Central memory CD4-positive, alpha-beta T cell (primary cell): ENCODE measurements around the gene UBE2D2.

ENCODE experiments used
- DNase-seq: peaks from one replicate; pipeline ENCODE4 v3.0.0; 2022

The UBE2D2 gene

DNA sequence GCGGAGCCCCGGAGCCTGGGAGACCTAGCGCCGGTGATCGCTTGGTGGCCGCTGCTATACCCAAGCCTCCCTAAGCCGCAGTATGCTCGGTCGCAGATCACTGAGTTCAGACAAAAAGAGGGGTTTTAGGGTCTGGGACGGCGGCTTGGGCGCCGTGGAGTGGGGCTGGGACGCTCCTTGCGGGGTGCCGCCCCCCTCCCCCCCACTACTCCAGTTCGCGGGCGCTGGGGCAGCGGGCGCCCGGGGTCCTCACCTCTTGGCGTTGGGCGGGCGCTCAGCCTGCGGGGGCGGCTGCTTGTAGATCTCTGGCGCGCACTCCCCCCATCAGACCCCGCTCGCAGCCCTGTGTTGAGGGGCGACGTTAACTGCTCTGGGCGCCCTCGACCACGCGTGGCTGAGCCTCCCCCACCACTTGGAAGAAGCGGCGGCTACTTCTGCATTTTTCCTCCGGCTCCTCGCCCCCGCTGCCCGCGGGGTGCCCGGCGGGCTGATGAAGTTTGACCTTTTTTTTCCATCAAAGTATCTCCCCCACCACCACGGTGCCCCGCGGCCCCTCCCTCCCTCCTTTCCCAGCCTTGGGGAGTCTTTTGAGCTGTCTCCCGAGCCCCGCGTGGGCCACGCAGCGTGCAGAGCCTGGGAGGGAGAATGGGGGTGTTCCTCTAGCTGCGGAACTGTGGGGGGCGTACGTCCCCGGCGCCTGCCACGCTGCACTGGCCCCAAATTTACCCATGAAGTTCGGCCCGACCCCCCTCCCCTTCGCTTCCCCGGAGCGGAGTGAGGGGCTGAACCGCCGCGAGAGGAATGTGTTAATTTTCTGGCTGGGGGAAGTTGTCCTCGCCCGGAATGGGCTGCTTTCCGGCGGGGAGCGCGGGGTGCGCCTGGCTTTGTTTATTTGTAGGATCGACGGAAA lies 88.2 kb downstream of the UBE2D2 start:
- no peak for DNase-seq

DNA sequence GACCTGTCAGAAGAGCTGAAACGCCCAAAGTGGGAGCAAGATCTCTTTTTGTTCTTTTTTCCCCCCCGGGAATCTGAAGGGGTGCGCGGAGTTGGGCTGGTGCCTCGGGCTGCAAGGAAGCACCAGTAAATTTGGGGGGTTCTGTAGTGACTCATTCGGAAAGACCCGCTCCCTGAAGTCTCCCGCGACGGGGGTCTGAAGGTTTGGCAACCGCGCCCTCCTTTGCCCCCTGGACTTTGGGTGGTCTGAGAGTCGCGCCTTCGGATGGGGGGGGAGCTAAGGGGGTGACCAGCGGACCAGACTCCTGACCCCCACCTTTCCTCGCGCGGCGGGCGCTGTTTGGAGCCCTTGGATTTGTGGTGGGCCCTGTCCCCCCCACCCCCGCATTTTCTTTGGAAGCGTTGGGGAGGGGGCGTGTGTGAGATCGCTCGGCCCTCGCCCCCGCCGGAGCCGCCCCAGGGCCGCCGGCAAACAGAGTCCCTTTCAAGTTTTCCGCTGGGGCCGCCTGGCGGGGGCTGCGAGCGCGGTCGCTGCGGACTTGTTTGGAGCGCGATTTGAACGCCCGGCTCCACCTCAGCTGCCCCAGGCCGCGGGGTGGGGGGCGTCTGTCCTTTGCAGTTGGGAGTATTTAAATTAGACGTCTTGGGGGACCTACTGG lies 89.0 kb downstream of the UBE2D2 start:
- DNase-seq: no peak

DNA sequence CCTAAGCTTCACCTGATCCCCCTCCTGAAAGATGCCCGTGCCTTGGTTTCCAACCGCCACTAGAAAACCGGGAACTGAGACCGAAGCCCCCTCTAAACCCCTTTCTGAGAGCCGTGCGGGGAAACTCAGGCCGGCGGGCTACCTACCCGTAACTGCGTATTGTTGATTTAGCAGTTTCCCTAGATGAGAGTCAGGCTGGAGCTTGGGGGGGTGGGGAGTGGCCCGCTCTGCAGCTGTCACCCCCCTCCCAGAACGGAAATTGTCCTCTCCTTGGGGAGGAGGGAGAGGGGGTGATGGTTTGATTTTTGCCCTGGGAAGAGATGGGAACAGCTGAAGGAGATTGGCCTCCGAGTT lies 89.5 kb downstream of the UBE2D2 start:
- no peak for DNase-seq

DNA sequence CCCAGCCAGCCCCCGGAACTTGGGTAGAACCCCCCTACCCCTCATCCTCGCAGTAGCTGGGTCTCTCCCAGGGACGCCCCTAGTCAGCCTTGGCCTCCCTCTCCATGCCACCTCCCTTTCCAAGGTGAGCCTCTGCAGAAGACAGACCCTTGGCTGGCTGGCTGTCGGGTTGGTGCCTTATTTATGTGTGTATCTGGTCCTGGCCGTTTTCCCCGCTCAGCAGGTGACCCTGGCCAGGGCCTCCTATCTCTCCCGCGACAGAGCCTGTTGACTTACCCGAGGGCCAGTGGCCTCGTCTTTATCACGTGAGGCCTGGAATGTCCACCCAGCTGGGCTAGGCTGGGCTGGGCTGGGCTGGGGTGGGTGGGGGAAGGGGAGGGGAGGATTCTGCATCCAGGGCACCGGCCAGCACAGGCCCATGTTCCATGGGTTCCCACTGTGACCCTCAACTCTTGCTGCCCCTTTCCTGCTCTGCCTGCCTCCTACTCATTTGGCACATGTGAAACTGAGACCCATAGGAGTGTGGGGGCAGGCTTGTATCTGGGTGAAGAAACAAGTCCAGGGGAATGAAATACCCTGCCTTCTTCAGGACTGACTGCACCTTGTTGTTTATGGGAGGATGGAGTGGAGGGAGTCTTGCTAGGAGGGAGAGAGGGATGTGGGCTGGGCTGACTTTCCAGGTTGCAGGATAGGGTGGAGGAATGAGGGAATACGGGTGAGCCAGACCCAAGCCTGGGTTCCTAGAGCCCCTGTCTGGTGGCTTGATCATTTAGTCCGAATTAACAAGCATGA lies 90.1 kb downstream of the UBE2D2 start:
- DNase-seq: no peak

DNA sequence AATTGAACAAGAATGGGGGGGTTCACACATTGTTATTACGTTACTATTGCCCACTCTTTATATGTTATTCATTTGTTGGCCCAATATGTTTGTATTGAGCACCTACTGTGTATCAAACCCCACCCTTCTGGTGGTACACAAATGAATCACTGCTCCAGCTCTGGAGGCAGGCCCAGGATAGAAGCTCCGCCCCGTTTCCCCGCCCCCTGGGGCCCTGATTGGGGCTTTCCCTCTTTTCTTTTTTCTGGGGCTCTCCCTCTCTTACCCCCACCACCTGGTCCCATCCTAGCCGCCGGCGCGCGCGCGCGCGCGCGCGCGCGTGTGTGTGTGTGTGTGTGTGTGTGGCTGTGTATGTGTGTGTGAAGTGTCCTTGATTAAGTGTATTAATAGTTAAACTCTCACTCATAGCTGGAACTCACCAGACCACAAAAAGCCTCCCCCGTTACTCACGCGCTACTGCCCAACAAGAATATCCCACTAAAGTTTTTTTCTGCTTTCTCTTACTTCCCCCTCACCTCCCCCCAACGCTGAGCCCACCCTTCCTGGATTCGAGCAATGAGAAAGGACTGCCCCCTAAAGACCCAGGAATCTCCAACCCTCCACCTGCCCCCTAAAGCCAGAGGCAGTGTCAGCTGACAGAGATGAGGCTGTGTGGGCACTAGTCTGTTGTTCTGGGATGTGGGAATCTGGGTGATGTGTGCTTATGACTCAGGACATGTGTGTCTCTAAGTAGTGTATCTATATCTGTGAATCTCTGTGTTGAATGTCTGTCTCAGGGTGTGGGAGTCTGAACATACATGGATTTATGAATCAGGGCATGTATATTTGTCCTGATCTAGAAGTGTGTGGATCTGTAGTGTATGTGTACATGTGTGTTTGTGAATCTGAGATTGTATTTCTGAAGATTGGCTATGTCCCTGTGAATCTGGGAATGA lies 91.0 kb downstream of the UBE2D2 start:
- DNase-seq: no peak

DNA sequence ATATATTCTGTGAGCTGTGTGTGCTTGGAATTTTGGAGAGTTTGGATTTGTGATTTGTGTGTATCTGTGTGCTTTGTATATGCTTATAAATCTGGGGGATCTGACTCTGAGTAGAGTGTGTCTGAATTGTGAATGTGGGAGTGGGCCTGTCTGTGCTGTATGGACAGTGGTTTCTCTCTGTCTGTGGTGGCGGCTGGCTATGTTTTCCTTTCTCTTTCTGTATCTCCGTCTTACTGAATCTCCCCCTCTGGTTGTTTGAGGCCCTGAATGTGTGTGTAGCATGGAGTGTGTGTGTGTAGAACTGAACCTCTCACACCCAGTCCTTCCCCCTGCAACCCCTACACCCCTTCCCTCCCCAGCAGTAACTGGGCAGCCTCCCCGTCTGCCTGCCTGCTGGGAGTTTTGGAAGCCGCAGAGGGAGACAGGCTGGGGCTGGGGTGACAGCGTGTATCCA lies 91.7 kb downstream of the UBE2D2 start:
- DNase-seq: no peak

DNA sequence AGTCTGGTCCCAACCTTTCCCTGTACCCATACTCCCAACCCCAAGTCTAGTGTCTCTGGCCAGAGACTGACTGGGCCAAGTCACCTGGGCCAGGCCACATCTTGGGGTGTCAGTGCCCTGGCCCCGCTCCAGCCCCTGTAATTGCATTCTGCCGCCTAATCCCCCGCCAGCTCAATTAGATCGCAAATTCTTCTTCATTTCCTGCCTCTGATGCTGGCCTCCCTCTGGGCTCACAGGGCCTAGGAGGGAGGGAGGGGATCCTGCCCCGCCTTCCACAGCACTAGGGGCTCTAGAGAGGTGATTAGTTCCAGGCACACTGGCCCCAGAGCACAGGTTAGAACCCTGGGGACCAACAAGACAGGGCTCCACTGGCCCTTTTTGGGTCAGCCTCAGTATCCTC lies 92.5 kb downstream of the UBE2D2 start:
- DNase-seq: no peak

DNA sequence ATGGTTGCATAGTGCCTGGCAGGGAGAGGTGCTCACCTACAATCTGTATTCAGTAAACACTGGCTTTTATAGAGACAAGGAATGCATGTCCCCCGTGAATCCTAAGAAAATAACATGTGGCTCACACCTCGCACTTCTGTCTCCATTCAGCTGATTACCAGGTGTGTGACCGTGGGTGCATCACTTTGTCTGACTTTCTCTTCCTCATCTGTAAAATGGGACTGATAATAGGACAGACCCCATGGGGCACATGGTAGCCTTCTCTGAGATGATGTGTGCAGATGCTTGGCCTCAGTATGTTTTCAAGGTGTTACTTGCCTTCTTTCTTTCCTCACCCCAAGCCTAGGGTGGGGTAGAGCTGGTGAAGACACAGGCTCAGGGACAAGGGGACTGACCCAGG lies 93.3 kb downstream of the UBE2D2 start:
- DNase-seq: no peak

DNA sequence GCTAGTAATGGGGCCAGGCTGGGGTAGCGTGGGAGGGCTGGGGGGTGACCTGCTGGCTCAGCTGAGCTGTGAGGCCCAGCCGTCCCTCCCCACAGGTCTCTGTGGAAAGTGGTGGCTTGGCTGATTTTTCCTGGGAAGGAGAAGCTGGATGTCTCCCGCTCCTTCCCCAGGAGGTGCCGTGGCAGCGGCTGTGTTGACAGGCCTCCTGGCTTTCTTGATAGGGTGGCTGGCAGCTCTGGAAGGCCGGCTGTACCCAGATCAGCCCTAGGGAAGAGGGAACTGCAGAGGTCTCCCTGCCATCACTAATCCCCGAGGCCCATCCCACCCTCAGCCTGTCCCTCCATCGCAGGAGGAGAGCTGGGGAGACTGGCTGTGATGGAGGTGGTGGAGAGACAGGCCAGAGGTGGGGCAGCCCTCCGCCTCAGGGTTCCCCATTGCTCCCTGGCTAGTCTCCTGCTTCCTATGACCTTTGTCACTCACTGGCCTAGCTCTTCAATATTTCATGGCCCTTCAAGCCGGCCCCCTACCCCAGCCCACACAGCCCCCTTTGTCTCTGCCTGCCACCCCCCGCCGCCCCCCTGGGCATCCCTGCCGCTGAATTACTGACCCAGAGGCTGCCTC lies 93.8 kb downstream of the UBE2D2 start:
- no peak for DNase-seq

DNA sequence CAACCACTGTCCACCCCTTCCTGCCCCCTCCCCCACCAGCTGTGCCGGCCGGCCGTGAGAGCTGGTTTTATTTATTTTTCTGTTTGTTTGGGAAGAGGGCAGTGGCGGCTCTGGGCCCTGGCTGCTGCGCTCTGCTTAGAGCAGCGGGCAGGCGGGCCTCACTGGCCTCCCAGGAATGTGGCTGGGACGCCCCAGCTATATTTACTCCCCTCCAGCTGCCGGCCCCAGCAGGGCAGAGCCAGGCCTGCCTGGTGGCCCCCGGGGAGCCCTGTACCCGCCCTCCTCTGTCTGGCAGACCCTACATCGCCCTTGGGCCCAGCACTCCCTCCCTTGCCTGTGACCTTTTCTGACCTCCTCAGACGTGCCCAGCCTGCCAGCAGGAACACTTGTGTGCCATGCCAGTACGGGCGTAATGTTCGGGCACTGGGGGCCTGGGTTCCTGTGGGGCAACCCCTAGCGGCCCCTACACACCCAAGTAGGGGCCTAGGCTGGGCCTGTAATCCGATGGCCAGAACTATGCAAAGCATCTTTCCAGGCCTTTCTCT lies 94.7 kb downstream of the UBE2D2 start:
- no peak for DNase-seq

DNA sequence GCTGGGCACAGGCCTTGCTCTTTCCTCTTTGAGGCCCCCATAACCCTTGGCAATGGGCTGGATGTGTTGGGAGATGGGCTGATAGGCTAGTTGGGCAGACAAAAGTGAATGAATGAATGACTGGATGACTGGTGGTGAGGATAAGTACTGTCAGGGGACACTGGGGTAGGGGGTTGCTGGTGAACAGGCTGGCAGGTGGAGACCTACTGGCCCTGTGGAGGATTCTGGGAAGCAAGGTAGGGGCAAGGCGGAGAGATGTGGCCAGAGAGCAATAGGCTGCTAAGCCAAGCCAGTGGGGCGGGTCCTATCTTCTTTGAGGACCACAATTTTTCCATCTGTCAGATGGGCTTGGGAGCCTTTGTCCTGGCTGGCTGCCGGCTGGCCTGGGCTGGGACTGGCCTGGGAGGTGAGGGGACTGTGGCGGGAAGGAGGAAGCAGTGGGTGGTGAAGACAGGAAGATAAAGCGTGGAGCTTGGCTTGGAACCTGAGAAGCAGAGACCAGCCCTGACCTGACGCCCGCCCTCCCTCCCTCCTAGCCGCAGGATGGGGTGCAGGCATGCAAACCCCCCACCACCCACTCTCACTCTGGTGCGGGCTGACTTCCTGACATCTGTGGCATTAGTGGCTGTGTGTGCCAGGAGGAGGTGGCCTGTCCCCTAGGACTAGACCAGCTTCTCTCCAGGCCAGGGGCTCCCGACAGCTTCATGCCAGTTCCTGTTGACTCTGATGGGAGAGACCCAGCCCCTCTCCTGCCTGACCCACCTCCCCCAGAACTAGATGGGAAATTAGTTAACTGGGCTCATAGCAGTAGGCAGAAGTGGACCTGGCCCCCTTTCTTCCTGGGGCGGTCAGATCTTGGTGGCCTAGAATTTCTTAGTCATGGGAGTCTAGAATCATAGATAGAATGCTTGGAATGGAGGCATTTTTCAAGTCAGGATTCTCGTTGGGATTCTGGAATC lies 96.5 kb downstream of the UBE2D2 start:
- DNase-seq: no peak

DNA sequence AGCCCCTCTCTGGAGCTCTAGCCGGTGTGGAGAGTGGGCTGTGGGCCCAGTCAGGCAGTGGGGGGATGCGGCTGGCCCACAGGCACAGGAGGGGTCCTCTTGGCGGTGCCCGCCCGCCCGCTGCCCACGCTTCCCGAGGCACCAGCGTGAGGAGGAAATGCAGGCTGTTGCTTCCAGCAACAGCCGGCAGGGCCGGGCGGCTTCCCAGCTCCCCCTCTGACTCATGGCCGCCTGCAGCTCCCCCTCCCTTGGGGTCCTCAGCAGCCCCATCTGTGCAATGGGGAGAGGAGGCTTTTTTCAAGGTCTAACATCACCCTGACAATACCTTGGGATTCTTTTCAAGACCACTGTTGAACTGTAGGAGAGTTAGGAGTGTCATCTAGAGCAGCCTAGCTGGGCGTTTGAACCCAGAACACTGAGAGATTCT lies 97.4 kb downstream of the UBE2D2 start:
- DNase-seq: no peak

DNA sequence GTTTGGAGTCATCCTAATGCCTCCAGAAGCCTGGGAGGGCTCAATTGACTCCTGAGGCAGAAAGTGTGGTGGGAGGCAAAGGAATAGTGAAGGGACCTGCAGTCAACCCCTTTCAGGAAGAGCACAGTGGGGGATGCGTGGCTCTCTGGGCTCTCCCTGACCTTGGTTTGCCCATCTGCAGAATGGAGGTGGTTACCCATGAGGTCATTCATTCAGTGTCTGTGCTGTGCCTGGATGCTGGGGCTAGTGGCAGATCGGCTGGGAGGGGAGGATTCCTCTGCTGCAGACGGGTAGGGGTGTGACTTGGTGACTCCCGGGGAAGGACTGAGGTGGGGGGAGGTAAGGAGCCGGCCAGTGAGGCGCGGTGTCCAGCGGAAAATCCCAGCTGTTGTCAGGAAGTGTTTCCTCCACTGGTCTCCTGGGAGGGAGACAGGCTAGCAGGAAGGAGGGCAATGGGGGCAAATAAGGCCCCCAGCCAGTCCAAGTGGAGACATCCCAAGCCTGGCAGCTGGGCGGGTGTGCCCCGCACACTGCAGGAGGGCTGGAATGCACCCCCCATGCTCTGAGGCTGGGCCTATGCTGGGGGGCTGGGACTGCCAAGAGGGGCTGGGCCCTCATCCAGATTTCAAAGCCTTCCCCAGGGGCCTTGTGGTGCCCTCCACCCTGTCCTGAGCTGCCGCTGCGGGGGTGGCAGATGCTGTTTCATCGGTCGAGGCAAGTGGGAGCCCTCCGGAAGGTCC lies 98.0 kb downstream of the UBE2D2 start:
- no peak for DNase-seq

DNA sequence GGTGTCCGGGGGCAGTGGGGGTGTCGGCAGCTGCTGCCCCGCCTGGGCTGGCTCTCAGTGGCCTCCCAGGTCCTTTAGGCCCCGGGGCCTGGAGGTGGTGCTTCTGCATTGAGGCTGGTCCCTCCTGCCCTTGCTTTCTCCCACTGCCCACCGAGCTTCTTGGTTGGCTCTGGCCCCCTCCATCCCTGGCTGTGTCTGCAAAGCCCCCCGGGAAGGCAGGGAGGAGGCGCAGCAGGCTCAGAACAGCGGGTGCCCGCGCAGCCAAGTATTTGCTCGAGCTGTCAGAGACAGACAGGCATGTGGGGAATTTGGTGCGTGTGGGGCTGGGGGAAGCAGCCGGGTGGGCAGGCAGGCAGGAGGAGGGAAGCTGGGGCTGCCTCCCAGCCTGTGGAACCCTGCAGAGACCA lies 98.6 kb downstream of the UBE2D2 start:
- DNase-seq: no peak

DNA sequence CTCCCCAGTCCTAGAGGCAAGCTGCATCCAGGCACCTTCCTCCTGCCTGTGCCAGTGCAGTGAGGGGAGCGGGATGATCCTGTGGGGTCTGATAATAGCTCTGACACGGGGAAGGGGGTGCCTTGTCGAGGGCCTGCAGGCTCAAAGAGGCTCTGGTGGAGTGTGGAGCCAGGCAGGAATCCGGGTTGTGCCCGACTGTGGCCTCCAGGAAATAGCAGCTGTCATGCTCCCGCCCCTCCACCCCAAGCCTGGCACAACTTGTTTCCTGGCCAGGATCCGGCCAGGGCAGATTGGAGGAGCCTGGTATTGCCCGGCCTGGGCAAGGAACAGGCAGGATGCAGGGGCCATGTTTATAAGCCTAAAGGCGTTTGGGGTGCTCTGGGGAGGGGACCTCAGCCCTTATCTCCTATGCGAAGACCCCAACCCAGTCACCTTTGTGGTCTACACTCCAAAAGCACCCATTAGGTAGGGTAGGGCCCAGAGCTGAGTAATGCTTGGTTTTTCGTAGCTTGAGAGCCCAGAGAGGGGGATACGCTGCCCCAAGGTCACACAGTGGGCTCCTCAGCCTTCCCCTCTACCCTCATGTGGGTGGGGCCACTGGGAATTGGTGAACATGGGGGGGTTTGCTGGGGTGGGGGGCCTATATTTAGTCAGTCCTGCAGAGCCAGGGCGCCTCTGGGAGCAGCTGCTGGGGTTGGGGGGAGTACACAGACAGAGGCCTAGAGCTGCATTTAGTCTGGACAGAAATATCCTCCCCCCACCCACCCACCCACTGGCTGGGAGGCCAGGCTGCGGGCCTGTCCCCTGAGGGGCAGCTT lies 99.2 kb downstream of the UBE2D2 start:
- DNase-seq: no peak

DNA sequence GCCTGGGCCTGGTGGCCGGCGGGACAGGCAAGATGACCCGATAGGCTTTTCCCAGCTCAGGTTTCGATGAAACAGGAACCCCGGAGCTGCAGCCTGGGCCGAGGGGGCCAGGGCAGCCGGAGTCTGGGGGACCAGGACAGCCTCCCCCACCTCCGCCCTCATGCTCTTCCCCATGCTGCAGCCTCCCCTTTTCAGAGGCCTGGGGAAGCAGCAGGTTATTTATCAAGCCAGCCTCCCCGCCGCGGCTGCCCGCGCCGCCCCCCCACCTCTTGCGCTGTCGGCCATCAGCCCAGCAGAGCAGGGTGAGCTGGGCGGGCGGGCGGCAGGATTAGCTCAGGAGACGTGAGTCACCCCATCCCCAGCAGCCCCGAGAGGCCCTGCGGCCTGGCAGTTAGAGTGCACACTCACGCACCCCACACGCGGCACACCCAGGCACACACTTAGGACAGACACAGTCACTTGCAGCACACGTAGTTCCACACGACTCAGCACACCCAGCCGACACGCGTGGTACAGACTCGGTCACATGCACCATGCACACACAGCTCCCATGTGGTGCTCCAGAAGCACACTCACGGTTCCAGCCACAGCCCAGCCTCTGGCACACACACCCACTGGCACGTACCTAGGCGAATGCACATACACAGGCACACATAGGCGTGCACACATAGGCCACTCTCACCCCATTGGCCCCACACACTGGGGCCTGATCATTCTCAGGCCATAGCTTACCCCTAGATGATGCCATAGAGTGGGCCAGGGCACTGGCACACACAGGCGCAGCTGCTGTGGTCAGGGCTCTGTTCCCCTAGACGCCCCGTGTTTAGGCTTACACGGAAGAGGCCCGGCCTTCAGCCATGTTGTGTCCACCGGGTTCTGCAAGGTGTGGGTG lies 100.0 kb downstream of the UBE2D2 start:
- DNase-seq: no peak

DNA sequence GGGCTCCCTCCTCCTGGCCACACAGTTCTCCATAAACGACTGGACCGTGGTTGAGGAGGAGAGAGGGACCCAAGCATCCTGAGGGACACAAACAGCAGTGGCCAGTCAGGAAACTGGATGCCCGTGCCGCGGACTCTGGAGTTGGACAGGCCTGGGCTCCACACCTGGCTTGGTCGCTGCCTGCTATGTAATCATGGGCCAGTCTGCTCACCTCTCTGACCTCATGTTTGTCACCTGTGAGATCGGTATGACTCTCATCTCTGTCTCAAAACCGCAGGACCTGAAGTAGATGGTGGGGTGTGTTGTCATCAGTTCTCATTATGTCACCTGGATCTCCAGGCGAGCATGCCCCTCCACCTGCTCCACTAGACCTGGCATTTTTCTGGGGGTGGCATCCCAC lies 101.5 kb downstream of the UBE2D2 start:
- DNase-seq: no peak
